Measurements from ENCODE around the gene ETV2.

The ETV2 gene

GRCh38 chr19:35618857-35619256 is 22.7 kb upstream of the ETV2 start:
- peaks cover 35% of the 10 kb centered on the region for H3K36me3 Mint-ChIP-seq
- H3K4me1 Mint-ChIP-seq = no peaks in the 10 kb centered on the region
- H3K27ac Mint-ChIP-seq = peak overlapping the region; percentile 43
- DNase-seq (ENCODE audit: low spot score in 2 of 2) (no peak), ATAC-seq (no peak)
- H3K4me3 Mint-ChIP-seq = no peak overlapping the region
- no peaks in the 10 kb centered on the region for H3K9me3 Mint-ChIP-seq

- ATAC-seq (no peak), DNase-seq (ENCODE audit: low spot score in 2 of 2) (no peak)
- Mint-ChIP-seq H3K27ac (peak overlapping the region; percentile 43), H3K4me1 (no peaks in the 10 kb centered on the region), H3K4me3 (no peak overlapping the region), H3K9me3 (no peaks in the 10 kb centered on the region), H3K36me3 (peaks cover 39% of the 10 kb centered on the region)
Observed at GRCh38 chr19:35619290-35619923, 22.1 kb upstream of the ETV2 start.

- ATAC-seq (no peak), DNase-seq (ENCODE audit: low spot score in 2 of 2) (no peak)
- H3K9me3 Mint-ChIP-seq = no peaks in the 10 kb centered on the region
- H3K36me3 Mint-ChIP-seq = peaks cover 45% of the 10 kb centered on the region
- H3K27ac Mint-ChIP-seq = no peak overlapping the region
- H3K4me3 Mint-ChIP-seq = no peak overlapping the region
- no peaks in the 10 kb centered on the region for H3K4me1 Mint-ChIP-seq
Observed at GRCh38 chr19:35620001-35620400, 21.5 kb upstream of the ETV2 start.

GRCh38 chr19:35621708-35622107 is 19.8 kb upstream of the ETV2 start:
- H3K4me3 Mint-ChIP-seq = no peak overlapping the region
- DNase-seq (ENCODE audit: low spot score in 2 of 2) = no peak

GRCh38 chr19:35622750-35623149 is 18.8 kb upstream of the ETV2 start:
- Mint-ChIP-seq H3K4me1 (no peaks in the 10 kb centered on the region), H3K27ac (peak overlapping the region; percentile 86), H3K4me3 (no peak overlapping the region), H3K9me3 (no peaks in the 10 kb centered on the region), H3K36me3 (peaks cover 28% of the 10 kb centered on the region)
- DNase-seq (ENCODE audit: low spot score in 2 of 2) (no peak), ATAC-seq (no peak)

More at GRCh38 chr19:35621708-35622107, 19.8 kb upstream of the ETV2 start:
- H3K36me3 Mint-ChIP-seq = peaks cover 38% of the 10 kb centered on the region
- H3K4me1 Mint-ChIP-seq = no peaks in the 10 kb centered on the region
- H3K27ac Mint-ChIP-seq = peak overlapping the region; percentile 86
- H3K9me3 Mint-ChIP-seq = no peaks in the 10 kb centered on the region
- no peak for ATAC-seq

- Mint-ChIP-seq H3K4me1 (peaks cover 6% of the 10 kb centered on the region), H3K9me3 (no peaks in the 10 kb centered on the region), H3K36me3 (peaks cover 24% of the 10 kb centered on the region), H3K4me3 (no peak overlapping the region), H3K27ac (peak overlapping the region; percentile 86)
- ATAC-seq = no peak
- no peak for DNase-seq (ENCODE audit: low spot score in 2 of 2)
Observed at GRCh38 chr19:35623327-35624010, 18.1 kb upstream of the ETV2 start.

- Mint-ChIP-seq H3K36me3 (peaks cover 57% of the 10 kb centered on the region), H3K27ac (peak overlapping the region; percentile 99), H3K9me3 (no peaks in the 10 kb centered on the region), H3K4me3 (peak overlapping the region; percentile 96), H3K4me1 (peaks cover 25% of the 10 kb centered on the region)
- DNase-seq (ENCODE audit: low spot score in 2 of 2) (no peak), ATAC-seq (no peak)
Observed at GRCh38 chr19:35628264-35628564, 13.3 kb upstream of the ETV2 start.

GRCh38 chr19:35628565-35629331 is 12.8 kb upstream of the ETV2 start, which contains the start of gene RBM42:
TSS of gene RBM42 (plus strand) at chr19:35629036. CDS start at chr19:35629154, 118 bp downstream.
- H3K4me1 Mint-ChIP-seq = peaks cover 28% of the 10 kb centered on the region
- H3K4me3 Mint-ChIP-seq = peak within 1 kb of the TSS; percentile 96
- H3K9me3 Mint-ChIP-seq = no peaks in the 10 kb centered on the region
- H3K36me3 Mint-ChIP-seq = peaks cover 62% of the 10 kb centered on the region
- ATAC-seq (peak; percentile 100), DNase-seq (ENCODE audit: low spot score in 2 of 2) (peak; percentile 99)
- peak within 1 kb of the TSS; percentile 99 for H3K27ac Mint-ChIP-seq

GRCh38 chr19:35629332-35629633 is 12.3 kb upstream of the ETV2 start:
- DNase-seq (ENCODE audit: low spot score in 2 of 2) (no peak), ATAC-seq (no peak)
- Mint-ChIP-seq H3K9me3 (no peaks in the 10 kb centered on the region), H3K4me3 (peak overlapping the region; percentile 96), H3K27ac (peak overlapping the region; percentile 99), H3K36me3 (peaks cover 65% of the 10 kb centered on the region), H3K4me1 (peaks cover 28% of the 10 kb centered on the region)

GRCh38 chr19:35633727-35634440 is 7.7 kb upstream of the ETV2 start:
- no peak for ATAC-seq
- Mint-ChIP-seq H3K36me3 (peaks cover 94% of the 10 kb centered on the region), H3K9me3 (no peaks in the 10 kb centered on the region)

GRCh38 chr19:35636651-35637050 is 4.9 kb upstream of the ETV2 start:
- Mint-ChIP-seq H3K36me3 (peaks cover 68% of the 10 kb centered on the region), H3K9me3 (no peaks in the 10 kb centered on the region), H3K4me3 (no peak overlapping the region), H3K27ac (peak overlapping the region; percentile 54), H3K4me1 (peaks cover 21% of the 10 kb centered on the region)
- ATAC-seq (no peak), DNase-seq (ENCODE audit: low spot score in 2 of 2) (no peak)

More at GRCh38 chr19:35633727-35634440, 7.7 kb upstream of the ETV2 start:
- H3K27ac Mint-ChIP-seq = no peak overlapping the region
- H3K4me1 Mint-ChIP-seq = peaks cover 19% of the 10 kb centered on the region
- no peak overlapping the region for H3K4me3 Mint-ChIP-seq
- no peak for DNase-seq (ENCODE audit: low spot score in 2 of 2)

- Mint-ChIP-seq H3K9me3 (no peaks in the 10 kb centered on the region), H3K27ac (peak overlapping the region; percentile 54), H3K4me1 (peaks cover 25% of the 10 kb centered on the region), H3K36me3 (peaks cover 62% of the 10 kb centered on the region), H3K4me3 (no peak overlapping the region)
- no peak for DNase-seq (ENCODE audit: low spot score in 2 of 2)
- no peak for ATAC-seq
Observed at GRCh38 chr19:35637165-35637564, 4.4 kb upstream of the ETV2 start.

- DNase-seq (ENCODE audit: low spot score in 2 of 2) (no peak), ATAC-seq (no peak)
- peaks cover 28% of the 10 kb centered on the region for H3K4me1 Mint-ChIP-seq
- H3K9me3 Mint-ChIP-seq = no peaks in the 10 kb centered on the region
- H3K36me3 Mint-ChIP-seq = peaks cover 44% of the 10 kb centered on the region
- no peak overlapping the region for H3K4me3 Mint-ChIP-seq
- no peak overlapping the region for H3K27ac Mint-ChIP-seq
Observed at GRCh38 chr19:35639321-35639639, 2.3 kb upstream of the ETV2 start.

- H3K4me3 Mint-ChIP-seq = no peak overlapping the region
- DNase-seq (ENCODE audit: low spot score in 2 of 2) (no peak), ATAC-seq (no peak)
- no peaks in the 10 kb centered on the region for H3K9me3 Mint-ChIP-seq
- H3K36me3 Mint-ChIP-seq = peaks cover 38% of the 10 kb centered on the region
- H3K4me1 Mint-ChIP-seq = peaks cover 34% of the 10 kb centered on the region
- H3K27ac Mint-ChIP-seq = no peak overlapping the region
Observed at GRCh38 chr19:35639863-35640262, 1.7 kb upstream of the ETV2 start.

- no peaks in the 10 kb centered on the region for H3K9me3 Mint-ChIP-seq
- H3K36me3 Mint-ChIP-seq = peaks cover 14% of the 10 kb centered on the region
- ATAC-seq (no peak), DNase-seq (ENCODE audit: low spot score in 2 of 2) (no peak)
- peak overlapping the region; percentile 77 for H3K4me3 Mint-ChIP-seq
- H3K27ac Mint-ChIP-seq = peak overlapping the region; percentile 43
- H3K4me1 Mint-ChIP-seq = peaks cover 44% of the 10 kb centered on the region
Observed at GRCh38 chr19:35642312-35642711, 767 bp downstream of the ETV2 start.

All from stimulated activated effector memory CD8-positive, alpha-beta T cell treated with anti-CD3 and anti-CD28 coated beads, Interleukin-12 subunit alpha, Interleukin-12 subunit beta, amount 100 ng/mL, for 72 hours (primary cell).